GM12864 (cell line): ENCODE results near the gene MAEL.
A peak's percentile ranks its signal among the peaks of the same experiment; 100 is the strongest.
"Not testable (repeated sequence)": the region's sequence is repeated elsewhere in the genome, so short reads cannot be mapped to it uniquely, and the experiment has no call there.

ENCODE experiments used
- DNase-seq: peaks from one replicate; pipeline ENCODE4 v3.0.0-alpha.2; 2011; ENCODE audit warnings: low read depth
- H3K4me3 ChIP-seq: 2 replicates; pipeline ENCODE4 v1.5.1; 2011; ENCODE audit warnings: mild to moderate bottlenecking, low read depth, low read length, control low read depth
- CTCF ChIP-seq: IDR thresholded peaks from 2 replicates; pipeline ENCODE4 v1.5.1; 2011; ENCODE audit warnings: low read depth, mild to moderate bottlenecking, moderate library complexity, low read length, control low read depth, inconsistent platforms; ENCODE audit errors: missing control alignments

The MAEL gene

GRCh38 chr1:167022384-167022783 is 33.3 kb downstream of the MAEL start:
- no peak for TF ChIP-seq CTCF
- no peak overlapping the region for H3K4me3 ChIP-seq
- no peak for DNase-seq

GRCh38 chr1:167029553-167029952 is 40.5 kb downstream of the MAEL start:
- DNase-seq, H3K4me3 ChIP-seq: not testable (repeated sequence)

- no peak for TF ChIP-seq CTCF
- DNase-seq: no peak
- H3K4me3 ChIP-seq: no peak overlapping the region
These were observed 44.6 kb downstream of the MAEL start for GRCh38 chr1:167033646-167034045.

GRCh38 chr1:167043752-167044488 is 54.8 kb downstream of the MAEL start:
- peak overlapping the region; percentile 50 for H3K4me3 ChIP-seq
- no peak for DNase-seq
- TF ChIP-seq CTCF: no peak

GRCh38 chr1:167051907-167052306 is 62.8 kb downstream of the MAEL start:
- H3K4me3 ChIP-seq: no peak overlapping the region
- no peak for DNase-seq
- TF ChIP-seq CTCF: no peak

GRCh38 chr1:167052389-167052788 is 63.3 kb downstream of the MAEL start:
- DNase-seq: no peak

GRCh38 chr1:167054531-167054930 is 65.5 kb downstream of the MAEL start:
- DNase-seq: no peak
- H3K4me3 ChIP-seq: no peak overlapping the region
- no peak for TF ChIP-seq CTCF

More at GRCh38 chr1:167052389-167052788, 63.3 kb downstream of the MAEL start:
- TF ChIP-seq CTCF: peak; percentile 55
- H3K4me3 ChIP-seq: no peak overlapping the region
